HUDEP-2 (cell line): ENCODE results near the gene TMEM86A.

ENCODE experiments used
- DNase-seq, 76 experiments: peaks; one replicate each; lab custom pipeline; 2025; ENCODE audit not compliant: unreplicated experiment in 76 of 76; lab: John Stamatoyannopoulos, UW

TMEM86A gene

DNA sequence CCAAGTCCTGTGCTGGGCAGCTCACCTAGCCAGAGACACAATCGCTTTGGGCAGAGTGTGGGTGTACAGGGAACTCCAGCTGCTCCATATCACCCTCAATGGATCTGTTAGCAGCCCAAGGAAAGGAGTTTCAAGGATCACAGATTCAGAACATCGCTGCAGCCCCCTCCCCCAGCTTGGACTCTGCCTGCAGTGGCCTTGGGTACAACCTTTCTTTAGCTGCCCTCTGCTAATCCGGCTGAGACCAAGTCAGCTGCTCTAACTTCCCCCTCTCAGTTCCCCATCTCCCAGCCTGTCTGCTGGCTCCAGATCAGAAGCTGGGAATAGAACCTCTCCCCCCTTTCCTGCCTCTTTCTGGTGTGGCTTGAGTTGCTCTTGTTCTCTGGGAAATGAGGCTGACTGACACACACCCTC, 1.3 kb downstream of the TMEM86A start:
- DNase-seq: no peak

- no peak for DNase-seq
Observed at GRCh38 chr11:18700375-18700774, 1.8 kb downstream of the TMEM86A start.

DNA sequence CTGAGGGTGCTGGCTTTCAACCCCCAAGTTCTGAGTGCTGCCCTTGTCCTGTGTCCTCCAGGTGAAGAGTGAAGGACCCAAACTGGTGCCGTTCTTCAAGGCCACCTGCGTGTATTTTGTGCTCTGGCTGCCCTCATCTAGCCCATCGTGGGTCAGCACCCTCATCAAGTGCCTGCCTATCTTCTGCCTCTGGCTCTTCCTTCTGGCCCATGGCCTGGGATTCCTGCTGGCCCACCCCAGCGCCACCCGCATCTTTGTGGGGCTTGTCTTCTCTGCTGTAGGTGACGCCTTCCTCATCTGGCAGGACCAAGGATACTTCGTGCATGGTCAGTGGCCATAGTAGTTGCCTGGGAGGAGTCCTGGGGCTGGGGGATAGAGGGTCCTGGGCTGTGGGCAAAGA, 2.3 kb downstream of the TMEM86A start:
- no peak for DNase-seq

GRCh38 chr11:18701614-18702216, 3.1 kb downstream of the TMEM86A start:
- no peak for DNase-seq

DNA sequence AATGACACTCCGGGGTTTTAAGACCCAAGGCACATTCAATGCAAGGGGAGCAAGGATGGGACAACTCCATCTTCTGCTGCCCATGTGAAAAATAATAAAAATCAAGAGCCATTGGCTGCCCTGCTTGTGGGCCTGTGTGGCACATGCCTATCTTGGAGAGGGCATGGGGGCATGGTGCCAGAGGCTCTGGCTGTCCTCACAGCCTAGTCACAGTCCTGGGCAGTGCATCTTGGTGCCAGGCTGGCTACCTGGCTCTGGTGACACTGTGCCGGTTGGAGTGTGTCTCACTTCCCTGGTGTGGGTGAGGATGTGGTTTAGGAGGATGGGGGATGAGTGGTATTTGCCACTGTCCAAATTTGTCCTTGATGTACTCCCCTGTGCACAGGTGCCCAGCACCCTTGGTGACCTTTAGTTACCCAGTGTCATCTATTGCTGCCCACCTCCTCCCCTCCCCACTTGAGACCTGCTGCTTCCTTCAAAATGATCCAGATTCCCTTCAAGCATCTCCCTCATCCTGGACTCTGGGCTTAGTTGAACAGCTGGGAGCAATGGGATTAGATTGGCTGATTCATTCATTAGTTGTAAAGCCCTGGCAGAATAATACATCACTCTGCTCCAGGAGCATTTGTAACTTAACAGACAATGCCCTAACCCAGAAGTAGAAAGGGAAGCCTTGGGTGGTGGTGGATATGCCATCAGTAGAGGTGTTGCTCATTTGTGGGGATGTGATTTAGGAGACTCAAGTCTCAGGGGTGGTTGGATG, 4.6 kb downstream of the TMEM86A start:
- DNase-seq: no peak

GRCh38 chr11:18704045-18704645, 5.6 kb downstream of the TMEM86A start:
- DNase-seq: no peak

- no peak for DNase-seq
Observed at GRCh38 chr11:18704698-18705097, 6.1 kb downstream of the TMEM86A start.

DNA sequence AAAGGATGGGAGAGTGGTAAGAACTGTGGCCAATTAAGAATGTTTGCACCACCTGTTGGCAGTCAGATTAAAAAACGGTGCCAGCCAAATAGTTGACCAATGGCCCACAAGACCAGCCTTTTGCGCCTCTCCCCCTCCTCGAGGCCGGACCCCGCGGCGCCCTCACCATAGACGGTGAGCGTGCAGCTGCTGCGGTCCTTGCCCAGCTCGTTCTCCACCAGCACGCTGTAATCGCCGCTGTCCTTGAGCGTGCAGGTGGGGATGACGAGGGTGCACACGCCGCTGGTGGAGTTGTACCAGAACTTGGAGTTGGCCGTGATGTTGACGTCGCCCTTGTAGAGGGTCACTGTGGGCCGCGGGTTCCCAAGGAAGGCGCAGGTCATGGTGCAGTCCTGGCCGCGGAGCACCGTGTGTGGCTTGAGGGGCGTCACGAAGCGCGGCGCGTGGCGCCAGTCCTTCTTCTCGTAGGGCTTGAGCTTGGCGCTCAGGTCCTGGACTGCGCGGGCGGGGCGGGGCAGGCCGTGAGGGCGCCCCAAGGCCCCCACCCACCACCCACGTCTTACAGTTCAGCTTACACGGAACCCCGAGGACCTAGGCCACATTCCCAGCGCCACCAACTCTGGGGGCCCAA, 7.2 kb downstream of the TMEM86A start:
- no peak for DNase-seq

GRCh38 chr11:18706330-18707243, 8.0 kb downstream of the TMEM86A start:
- DNase-seq: no peak

DNA sequence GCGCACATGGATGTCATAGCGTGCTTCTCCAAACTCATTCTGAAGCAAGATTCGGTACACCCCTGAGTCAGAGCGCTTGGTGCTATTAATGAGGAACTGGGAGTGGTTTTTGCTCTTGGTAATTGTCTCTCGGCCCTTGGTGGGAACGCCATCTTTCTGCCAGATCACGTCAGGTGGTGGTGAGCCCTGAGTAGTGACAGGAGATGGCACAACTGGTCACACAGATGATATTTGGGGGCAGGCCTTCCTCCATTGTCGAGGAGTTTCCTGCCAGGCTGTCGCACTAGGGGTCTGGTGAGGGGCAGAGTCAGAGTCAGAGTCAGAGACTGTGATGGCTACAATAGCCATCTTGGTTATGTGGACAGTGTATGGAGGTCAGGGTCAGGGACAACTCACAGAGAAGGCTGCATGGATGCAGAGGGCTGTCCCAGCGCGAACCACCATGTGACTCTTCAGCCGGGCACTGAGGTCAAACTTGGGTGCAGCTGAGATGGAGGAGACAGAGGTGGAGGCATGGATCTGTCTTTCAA, 9.3 kb downstream of the TMEM86A start:
- DNase-seq: no peak

GRCh38 chr11:18709414-18709813, 10.8 kb downstream of the TMEM86A start:
- no peak for DNase-seq

DNA sequence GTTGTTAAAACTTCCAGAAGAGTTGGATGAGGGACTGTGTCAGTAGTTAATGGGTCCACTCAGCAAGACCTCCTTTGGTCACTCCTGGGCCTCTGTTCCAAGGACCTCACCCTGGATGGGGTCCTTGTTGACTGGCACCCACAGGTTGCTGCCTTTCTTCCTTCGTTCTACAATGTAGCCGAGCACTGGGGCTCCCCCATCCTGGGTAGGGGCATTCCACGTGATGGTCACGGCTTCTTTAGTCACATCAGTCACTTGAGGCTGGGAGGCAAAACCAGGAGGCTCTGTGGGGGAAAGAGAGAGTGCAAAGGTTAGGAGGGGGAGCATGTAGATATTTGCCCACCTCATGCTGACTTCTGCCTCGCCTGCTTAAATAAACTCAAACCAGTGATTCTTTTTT, 12.0 kb downstream of the TMEM86A start:
- DNase-seq: no peak

- DNase-seq: no peak
Observed at GRCh38 chr11:18713646-18714442, 15.3 kb downstream of the TMEM86A start.

DNA sequence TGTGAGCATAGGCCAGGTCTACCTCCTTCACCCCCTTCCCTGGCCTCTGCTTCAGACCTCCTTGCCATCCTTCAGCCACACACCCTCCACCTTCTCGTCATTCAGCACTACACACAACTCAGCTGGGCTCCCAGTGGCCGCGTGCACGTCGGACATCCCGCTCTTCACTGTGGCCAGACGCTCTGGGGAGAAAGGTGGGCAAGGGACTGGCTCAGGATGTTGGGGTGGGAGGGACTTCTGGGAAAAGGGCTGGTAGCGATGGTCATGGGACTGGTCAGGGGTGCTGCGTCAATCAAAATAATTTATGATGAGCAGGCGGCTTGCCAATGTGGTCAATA, 15.8 kb downstream of the TMEM86A start:
- no peak for DNase-seq

DNA sequence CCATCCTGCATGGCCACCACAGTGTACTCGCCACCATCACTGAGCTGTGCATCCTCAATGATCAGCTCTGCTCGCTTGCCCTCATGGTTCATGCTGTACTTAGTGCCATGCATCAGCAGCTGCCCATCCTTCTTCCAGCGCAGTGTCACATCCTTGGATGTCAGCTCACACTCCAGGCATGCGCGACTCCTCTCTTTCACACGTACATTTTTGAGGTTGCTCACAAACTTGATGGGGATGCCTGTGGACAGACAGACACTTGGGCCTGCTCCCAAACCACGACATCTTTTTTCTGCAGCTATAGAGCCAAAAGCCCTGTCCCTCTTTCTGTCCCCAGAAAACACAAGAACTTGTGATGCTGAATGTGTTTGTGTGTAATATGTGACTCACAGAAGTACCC, 16.9 kb downstream of the TMEM86A start:
- DNase-seq: no peak

DNA sequence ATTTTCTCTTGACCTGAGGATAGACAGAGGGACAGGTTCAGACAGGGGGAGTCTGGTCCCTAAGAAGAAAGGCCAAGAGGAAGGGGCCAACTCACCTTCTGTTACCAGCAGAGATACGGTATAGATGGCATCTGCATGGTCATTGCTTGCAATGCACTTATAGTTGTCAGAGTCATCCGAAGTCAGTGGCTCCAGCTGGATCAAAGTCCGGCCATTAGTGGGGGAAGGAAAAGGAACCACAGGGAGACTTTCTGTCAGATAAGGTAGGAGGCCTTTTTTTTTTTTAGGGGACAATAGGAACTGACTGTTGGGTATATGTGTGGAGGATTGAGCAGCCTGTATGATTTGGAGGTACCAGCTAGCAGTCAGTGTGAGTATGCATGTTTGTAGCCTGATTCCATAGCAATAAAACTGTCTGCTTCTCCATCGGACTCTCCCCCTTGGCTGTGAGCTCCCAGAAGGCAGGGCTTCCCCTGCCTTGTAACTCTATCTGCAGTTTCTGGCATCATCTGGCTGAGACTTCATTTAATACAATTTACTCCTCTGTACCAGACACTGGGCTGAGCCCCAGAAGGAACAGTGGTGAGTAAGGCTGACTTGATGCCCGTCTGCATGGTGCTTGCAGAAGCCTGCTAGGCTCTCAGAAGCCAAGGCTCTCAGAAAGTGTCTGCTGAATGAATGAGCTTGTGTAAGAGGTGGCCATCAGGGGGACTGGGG, 21.7 kb downstream of the TMEM86A start:
- DNase-seq: no peak

DNA sequence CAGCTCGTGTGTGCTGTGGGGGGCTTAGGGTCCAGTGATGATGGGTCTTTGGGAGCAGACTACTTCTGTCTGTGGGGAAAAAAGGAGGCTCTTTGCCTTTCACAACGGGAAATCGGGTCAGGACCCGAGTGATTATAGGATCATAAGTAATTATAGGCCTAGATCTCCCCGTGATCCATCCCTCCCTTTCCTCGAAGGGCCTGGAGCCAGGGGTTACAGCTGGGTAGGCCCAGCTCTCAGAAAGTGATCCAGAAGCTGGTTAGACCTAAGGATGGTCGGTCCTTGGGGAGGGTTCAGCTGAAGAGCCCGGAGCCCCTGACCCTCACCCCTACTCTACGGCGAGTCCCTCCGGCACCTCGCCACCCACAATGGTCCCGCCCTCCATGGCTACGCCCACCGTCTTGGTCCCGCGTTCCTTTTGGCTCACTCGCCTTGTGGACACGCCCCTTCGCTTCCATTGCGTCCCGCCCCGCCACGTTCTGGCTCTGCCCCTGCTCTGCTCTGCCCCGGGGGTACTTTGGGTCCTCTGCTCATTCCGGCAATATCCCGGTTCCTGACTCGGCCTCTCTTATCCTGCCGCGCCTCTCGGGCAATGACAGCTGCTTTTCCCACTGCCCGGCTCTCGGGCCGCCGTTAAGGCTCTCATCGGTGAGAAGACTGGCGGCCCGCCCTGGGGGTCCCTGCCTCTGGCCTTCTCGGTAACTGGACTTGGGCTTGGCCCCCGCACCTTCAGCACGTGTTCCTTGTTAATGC, 22.4 kb downstream of the TMEM86A start:
- DNase-seq: peak in 44 of 76 experiments; percentile 4 to 60 (median 32)

DNA sequence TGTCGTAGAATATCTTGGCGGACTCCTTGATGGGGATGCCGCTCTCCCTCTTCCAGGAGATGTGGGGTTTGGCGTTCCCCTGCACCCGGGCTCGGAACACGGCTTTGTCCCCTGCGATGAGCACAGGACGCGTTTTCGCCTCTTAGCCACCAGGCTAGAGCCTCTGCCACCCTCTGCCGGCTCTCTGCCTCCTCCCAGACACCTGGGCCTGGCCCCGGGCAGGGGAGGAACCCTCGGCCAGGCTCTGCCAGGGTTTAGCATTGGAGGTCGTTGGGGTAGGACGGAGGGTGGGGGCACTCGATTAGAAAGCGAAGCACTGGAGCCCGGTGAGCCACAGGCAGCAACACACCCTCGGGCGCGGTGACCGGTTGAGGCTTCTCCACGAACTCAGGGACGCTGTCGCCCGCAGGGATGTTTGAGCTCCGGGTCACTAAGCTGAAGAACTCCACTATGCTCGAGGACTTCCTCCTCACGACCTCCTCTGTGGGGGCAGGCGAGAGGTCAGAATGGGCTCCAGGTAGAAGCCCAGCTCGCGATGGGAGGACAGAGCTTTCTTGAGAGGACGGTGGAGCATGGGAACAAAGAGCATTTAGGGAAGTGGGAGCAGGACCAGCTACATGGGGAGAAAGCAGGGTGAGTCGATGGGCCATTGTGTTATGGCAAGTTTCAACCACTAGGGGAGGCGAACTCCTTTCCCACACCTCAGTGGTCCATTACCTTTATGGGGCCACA, 23.1 kb downstream of the TMEM86A start:
- DNase-seq: peak in 18 of 76 experiments; percentile 2 to 32 (median 12)
